GM20000 (cell line): ENCODE measurements around the gene TET2.

Experiments
- DNase-seq: peaks from one replicate; pipeline ENCODE4 v3.0.0; 2012; ENCODE audit warnings: low spot score
- TF ChIP-seq, protein P1 (sequence below): IDR thresholded peaks from 2 replicates; pipeline ENCODE4 v1.5.1; 2012; ENCODE audit warnings: mild to moderate bottlenecking, control low read depth; ENCODE audit errors: extremely low read depth, missing control alignments

The TET2 gene

DNA sequence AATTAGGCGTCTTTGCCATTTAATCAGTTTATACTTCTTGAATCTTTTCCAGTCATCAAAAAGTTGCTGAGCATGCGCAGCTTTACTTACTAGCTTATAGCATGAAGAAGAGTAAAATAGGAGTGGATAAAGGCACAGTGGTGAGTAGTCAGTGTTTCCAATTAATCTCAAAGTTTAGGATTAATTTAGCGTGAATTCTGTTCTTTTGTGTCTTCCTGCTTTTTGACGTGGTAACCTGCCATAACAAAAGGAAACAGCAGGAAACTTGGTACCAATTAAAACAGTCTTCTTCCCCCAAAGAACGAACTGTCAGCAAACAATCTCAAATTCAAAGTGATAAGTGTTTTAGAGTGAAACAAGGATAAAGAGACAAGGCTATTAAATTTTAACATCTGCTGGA, 61.9 kb downstream of the TET2 start:
- TF ChIP-seq, protein P1, sequence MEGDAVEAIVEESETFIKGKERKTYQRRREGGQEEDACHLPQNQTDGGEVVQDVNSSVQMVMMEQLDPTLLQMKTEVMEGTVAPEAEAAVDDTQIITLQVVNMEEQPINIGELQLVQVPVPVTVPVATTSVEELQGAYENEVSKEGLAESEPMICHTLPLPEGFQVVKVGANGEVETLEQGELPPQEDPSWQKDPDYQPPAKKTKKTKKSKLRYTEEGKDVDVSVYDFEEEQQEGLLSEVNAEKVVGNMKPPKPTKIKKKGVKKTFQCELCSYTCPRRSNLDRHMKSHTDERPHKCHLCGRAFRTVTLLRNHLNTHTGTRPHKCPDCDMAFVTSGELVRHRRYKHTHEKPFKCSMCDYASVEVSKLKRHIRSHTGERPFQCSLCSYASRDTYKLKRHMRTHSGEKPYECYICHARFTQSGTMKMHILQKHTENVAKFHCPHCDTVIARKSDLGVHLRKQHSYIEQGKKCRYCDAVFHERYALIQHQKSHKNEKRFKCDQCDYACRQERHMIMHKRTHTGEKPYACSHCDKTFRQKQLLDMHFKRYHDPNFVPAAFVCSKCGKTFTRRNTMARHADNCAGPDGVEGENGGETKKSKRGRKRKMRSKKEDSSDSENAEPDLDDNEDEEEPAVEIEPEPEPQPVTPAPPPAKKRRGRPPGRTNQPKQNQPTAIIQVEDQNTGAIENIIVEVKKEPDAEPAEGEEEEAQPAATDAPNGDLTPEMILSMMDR = no peak
- DNase-seq = no peak

GRCh38 chr4:105210916-105211315, 64.2 kb downstream of the TET2 start:
- no peak for DNase-seq
- TF ChIP-seq, protein P1 = no peak

GRCh38 chr4:105215609-105216313, 69.1 kb downstream of the TET2 start:
- TF ChIP-seq, protein P1 = no peak
- peak; percentile 21 for DNase-seq

- TF ChIP-seq, protein P1 = no peak
- no peak for DNase-seq
Observed at GRCh38 chr4:105225500-105225899, 78.8 kb downstream of the TET2 start.

GRCh38 chr4:105227054-105227453, 80.4 kb downstream of the TET2 start:
- TF ChIP-seq, protein P1 = no peak
- no peak for DNase-seq

- TF ChIP-seq, protein P1 = no peak
- DNase-seq = no peak
Observed at GRCh38 chr4:105230287-105230686, 83.6 kb downstream of the TET2 start.

DNA sequence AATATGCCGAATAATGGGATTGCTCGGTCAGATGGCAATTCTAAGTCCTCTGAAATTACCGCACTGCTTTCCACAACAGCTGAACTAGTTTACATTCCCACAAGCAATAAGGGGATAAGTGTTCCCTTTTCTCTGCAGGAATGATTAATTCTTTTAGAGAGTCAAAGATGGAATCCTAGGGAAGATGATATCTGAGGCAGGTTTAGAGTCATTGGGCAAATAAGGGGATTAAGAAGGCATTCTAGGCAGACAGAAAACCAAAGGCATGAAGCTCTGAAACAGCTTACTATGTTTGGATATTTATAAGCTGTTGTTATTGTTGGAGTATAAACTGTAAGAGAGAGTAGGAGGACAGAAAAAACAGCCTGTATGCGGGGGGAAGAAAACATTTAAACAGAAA, 85.7 kb downstream of the TET2 start:
- DNase-seq = no peak
- TF ChIP-seq, protein P1 = no peak
